AG09309 (cell line): ENCODE results near the gene STIMATE.
A peak's percentile ranks its signal among the peaks of the same experiment; 100 is the strongest.

ENCODE experiments used
- DNase-seq: peaks from one replicate; pipeline ENCODE4 v3.0.0-alpha.2; 2010; ENCODE audit warnings: low read depth
- H3K4me3 ChIP-seq: 2 replicates; pipeline ENCODE4 v1.5.1; 2011; ENCODE audit warnings: mild to moderate bottlenecking, low read depth, low read length, moderate library complexity; ENCODE audit not compliant: control insufficient read depth
- CTCF ChIP-seq: IDR thresholded peaks from 2 replicates; pipeline ENCODE4 v1.5.1; 2011; ENCODE audit warnings: mild to moderate bottlenecking, low read depth, low read length, inconsistent platforms; ENCODE audit not compliant: insufficient read depth, control insufficient read depth; ENCODE audit errors: missing control alignments

Gene STIMATE

GRCh38 chr3:52897130-52898122 lies at the start of gene STIMATE:
TSS of gene STIMATE (minus strand) at chr3:52897548. CDS start at chr3:52897450, 98 bp downstream.
- TF ChIP-seq CTCF: no peak
- DNase-seq: no peak
- H3K4me3 ChIP-seq: peak within 1 kb of the TSS; percentile 89

GRCh38 chr3:52939600-52939999 lies 42.3 kb upstream of the STIMATE start:
- no peak for DNase-seq
- no peak for TF ChIP-seq CTCF
- no peak overlapping the region for H3K4me3 ChIP-seq

GRCh38 chr3:52934630-52935530 lies 37.5 kb upstream of the STIMATE start:
- H3K4me3 ChIP-seq: no peak overlapping the region
- TF ChIP-seq CTCF: peak; percentile 81
- DNase-seq: peak; percentile 34

GRCh38 chr3:52931889-52932288 lies 34.5 kb upstream of the STIMATE start:
- TF ChIP-seq CTCF: no peak
- no peak overlapping the region for H3K4me3 ChIP-seq
- DNase-seq: no peak

GRCh38 chr3:52931328-52931727 lies 34.0 kb upstream of the STIMATE start:
- TF ChIP-seq CTCF: no peak
- DNase-seq: no peak
- H3K4me3 ChIP-seq: no peak overlapping the region

- TF ChIP-seq CTCF: no peak
- DNase-seq: no peak
- no peak overlapping the region for H3K4me3 ChIP-seq
Observed at GRCh38 chr3:52930748-52931147, 33.4 kb upstream of the STIMATE start.
